ENCODE measurements around the gene MUC5AC.
"Not testable (repeated sequence)": the region's sequence is repeated elsewhere in the genome, so short reads cannot be mapped to it uniquely, and the experiment has no call there.

The MUC5AC gene

GRCh38 chr11:1150116-1150515, 7.6 kb upstream of the MUC5AC start:
- Histone ChIP-seq H3K4me1 (ENCODE audit: control insufficient read depth in 1 of 2, insufficient read depth in 2 of 2, low read length in 2 of 2) (no peaks in the 10 kb centered on the region), H3K27me3 (ENCODE audit: control insufficient read depth in 1 of 2, insufficient read depth in 2 of 2, low read length in 2 of 2) (no peaks in the 10 kb centered on the region), H3K4me3 (ENCODE audit: low read depth in 1 of 2, low read length in 2 of 2) (no peak overlapping the region), H3K36me3 (ENCODE audit: control insufficient read depth in 1 of 2, insufficient read depth in 2 of 2, low read length in 2 of 2) (no peaks in the 10 kb centered on the region), H3K9ac (ENCODE audit: low read depth in 1 of 2, low read length in 2 of 2) (no peak overlapping the region), H3K9me3 (ENCODE audit: control insufficient read depth in 1 of 2, low read length in 2 of 2) (no peaks in the 10 kb centered on the region), H3K27ac (ENCODE audit: low read depth, low read length) (no peak overlapping the region)

DNA sequence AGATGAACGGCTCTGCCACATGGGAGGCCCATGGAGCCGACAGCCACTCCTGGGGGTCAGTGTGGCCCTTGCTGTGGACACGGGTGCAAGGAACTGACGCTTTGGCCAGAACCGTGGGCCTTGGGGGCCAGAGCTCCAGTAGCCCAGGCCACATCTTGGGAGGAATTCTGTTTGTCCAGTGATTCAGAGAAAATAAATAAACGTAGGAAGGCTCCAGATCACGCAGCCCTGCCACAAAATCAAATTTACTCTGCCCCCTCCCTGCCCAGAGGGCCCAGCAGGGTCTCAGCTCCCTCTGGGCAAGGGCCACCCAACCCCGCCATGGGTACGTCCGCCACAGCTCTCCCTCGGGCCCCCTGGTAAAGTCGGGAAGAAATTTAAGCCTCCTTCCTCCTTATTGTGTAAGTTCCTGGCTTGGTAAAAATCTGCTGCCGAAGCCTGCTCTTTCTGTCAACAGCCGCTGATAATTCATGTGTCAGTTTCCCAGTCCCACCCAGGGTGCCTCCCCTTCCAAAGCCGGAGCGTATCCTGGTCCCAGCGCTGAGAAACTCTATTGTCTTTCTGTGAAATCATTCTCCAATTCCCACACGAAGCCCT, 6.9 kb upstream of the MUC5AC start:
- H3K27ac ChIP-seq (ENCODE audit: low read depth, low read length) = no peak overlapping the region
- no peaks in the 10 kb centered on the region for H3K4me1 ChIP-seq (ENCODE audit: control insufficient read depth in 1 of 2, insufficient read depth in 2 of 2, low read length in 2 of 2)
- H3K36me3 ChIP-seq (ENCODE audit: control insufficient read depth in 1 of 2, insufficient read depth in 2 of 2, low read length in 2 of 2) = no peaks in the 10 kb centered on the region
- H3K9me3 ChIP-seq (ENCODE audit: control insufficient read depth in 1 of 2, low read length in 2 of 2) = peaks cover 0 to 2% of the 10 kb centered on the region in 2 donors
- H3K4me3 ChIP-seq (ENCODE audit: low read depth in 1 of 2, low read length in 2 of 2) = no peak overlapping the region
- H3K27me3 ChIP-seq (ENCODE audit: control insufficient read depth in 1 of 2, insufficient read depth in 2 of 2, low read length in 2 of 2) = no peaks in the 10 kb centered on the region
- no peak overlapping the region for H3K9ac ChIP-seq (ENCODE audit: low read depth in 1 of 2, low read length in 2 of 2)

GRCh38 chr11:1151366-1152315, 6.1 kb upstream of the MUC5AC start:
- Histone ChIP-seq H3K36me3 (ENCODE audit: control insufficient read depth in 1 of 2, insufficient read depth in 2 of 2, low read length in 2 of 2) (no peaks in the 10 kb centered on the region), H3K9ac (ENCODE audit: low read depth in 1 of 2, low read length in 2 of 2) (no peak overlapping the region), H3K4me3 (ENCODE audit: low read depth in 1 of 2, low read length in 2 of 2) (no peak overlapping the region), H3K27ac (ENCODE audit: low read depth, low read length) (no peak overlapping the region), H3K4me1 (ENCODE audit: control insufficient read depth in 1 of 2, insufficient read depth in 2 of 2, low read length in 2 of 2) (no peaks in the 10 kb centered on the region), H3K9me3 (ENCODE audit: control insufficient read depth in 1 of 2, low read length in 2 of 2) (peaks cover 0 to 6% of the 10 kb centered on the region in 2 donors), H3K27me3 (ENCODE audit: control insufficient read depth in 1 of 2, insufficient read depth in 2 of 2, low read length in 2 of 2) (no peaks in the 10 kb centered on the region)

DNA sequence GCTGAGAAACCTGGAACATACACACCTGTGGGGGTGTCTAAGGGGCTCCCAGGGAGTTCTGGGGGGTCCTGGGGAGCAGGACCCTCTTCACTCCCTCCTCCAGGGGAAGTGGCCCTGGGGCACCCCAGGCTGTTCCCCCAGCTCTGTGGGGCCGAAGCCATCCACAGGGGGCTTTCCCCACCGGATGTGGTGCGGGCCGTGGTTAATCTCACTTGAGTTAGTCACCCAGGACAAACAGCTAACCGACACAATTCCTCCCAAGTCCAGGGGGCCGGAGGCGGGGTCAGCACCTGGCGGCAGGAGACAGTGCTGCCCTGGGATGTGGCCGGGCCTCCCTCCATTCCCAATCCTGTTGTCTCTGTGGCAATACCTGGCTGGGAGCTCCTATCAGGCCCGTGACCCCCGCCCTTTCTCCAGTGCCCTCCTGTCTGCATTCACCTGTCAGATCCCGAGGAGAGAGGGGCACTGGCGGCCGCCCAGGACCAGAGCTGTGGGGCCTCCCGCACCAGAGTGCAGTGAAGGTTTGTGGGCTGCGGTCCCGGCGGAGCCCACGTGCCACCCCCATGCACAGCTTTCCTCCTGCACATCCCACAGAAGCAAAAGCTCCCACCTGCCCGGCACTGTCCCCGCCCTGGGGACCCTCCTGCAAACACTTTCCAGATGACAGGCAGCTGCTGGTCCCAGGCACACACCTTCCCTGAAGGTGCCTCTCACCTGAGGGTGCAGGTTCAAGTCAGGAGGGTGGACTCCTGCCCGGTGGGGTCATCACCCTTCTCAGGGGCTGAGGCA, 5.2 kb upstream of the MUC5AC start:
- H3K27ac ChIP-seq (ENCODE audit: low read depth, low read length) = no peak overlapping the region
- H3K4me3 ChIP-seq (ENCODE audit: low read depth in 1 of 2, low read length in 2 of 2) = no peak overlapping the region
- H3K27me3 ChIP-seq (ENCODE audit: control insufficient read depth in 1 of 2, insufficient read depth in 2 of 2, low read length in 2 of 2) = no peaks in the 10 kb centered on the region
- H3K9ac ChIP-seq (ENCODE audit: low read depth in 1 of 2, low read length in 2 of 2) = no peak overlapping the region
- H3K36me3 ChIP-seq (ENCODE audit: control insufficient read depth in 1 of 2, insufficient read depth in 2 of 2, low read length in 2 of 2) = no peaks in the 10 kb centered on the region
- no peaks in the 10 kb centered on the region for H3K4me1 ChIP-seq (ENCODE audit: control insufficient read depth in 1 of 2, insufficient read depth in 2 of 2, low read length in 2 of 2)
- H3K9me3 ChIP-seq (ENCODE audit: control insufficient read depth in 1 of 2, low read length in 2 of 2) = peaks cover 0 to 6% of the 10 kb centered on the region in 2 donors

GRCh38 chr11:1153105-1153950, 4.4 kb upstream of the MUC5AC start:
- Histone ChIP-seq H3K36me3 (ENCODE audit: control insufficient read depth in 1 of 2, insufficient read depth in 2 of 2, low read length in 2 of 2) (no peaks in the 10 kb centered on the region), H3K4me1 (ENCODE audit: control insufficient read depth in 1 of 2, insufficient read depth in 2 of 2, low read length in 2 of 2) (no peaks in the 10 kb centered on the region)

GRCh38 chr11:1153951-1154493, 3.7 kb upstream of the MUC5AC start:
- no peak overlapping the region for H3K27ac ChIP-seq (ENCODE audit: low read depth, low read length)
- H3K36me3 ChIP-seq (ENCODE audit: control insufficient read depth in 1 of 2, insufficient read depth in 2 of 2, low read length in 2 of 2) = no peaks in the 10 kb centered on the region
- no peak overlapping the region for H3K9ac ChIP-seq (ENCODE audit: low read depth in 1 of 2, low read length in 2 of 2)
- no peaks in the 10 kb centered on the region for H3K27me3 ChIP-seq (ENCODE audit: control insufficient read depth in 1 of 2, insufficient read depth in 2 of 2, low read length in 2 of 2)
- peaks cover 0 to 6% of the 10 kb centered on the region in 2 donors for H3K9me3 ChIP-seq (ENCODE audit: control insufficient read depth in 1 of 2, low read length in 2 of 2)
- no peaks in the 10 kb centered on the region for H3K4me1 ChIP-seq (ENCODE audit: control insufficient read depth in 1 of 2, insufficient read depth in 2 of 2, low read length in 2 of 2)
- H3K4me3 ChIP-seq (ENCODE audit: low read depth in 1 of 2, low read length in 2 of 2) = no peak overlapping the region

More at GRCh38 chr11:1153105-1153950, 4.4 kb upstream of the MUC5AC start:
- H3K27me3 ChIP-seq (ENCODE audit: control insufficient read depth in 1 of 2, insufficient read depth in 2 of 2, low read length in 2 of 2) = no peaks in the 10 kb centered on the region
- peaks cover 0 to 6% of the 10 kb centered on the region in 2 donors for H3K9me3 ChIP-seq (ENCODE audit: control insufficient read depth in 1 of 2, low read length in 2 of 2)
- H3K9ac ChIP-seq (ENCODE audit: low read depth in 1 of 2, low read length in 2 of 2) = no peak overlapping the region
- no peak overlapping the region for H3K4me3 ChIP-seq (ENCODE audit: low read depth in 1 of 2, low read length in 2 of 2)
- no peak overlapping the region for H3K27ac ChIP-seq (ENCODE audit: low read depth, low read length)

- H3K4me1 ChIP-seq (ENCODE audit: control insufficient read depth in 1 of 2, insufficient read depth in 2 of 2, low read length in 2 of 2); H3K27me3 ChIP-seq (ENCODE audit: control insufficient read depth in 1 of 2, insufficient read depth in 2 of 2, low read length in 2 of 2): not testable (repeated sequence)
These were observed 3.1 kb upstream of the MUC5AC start for GRCh38 chr11:1154656-1155055.

DNA sequence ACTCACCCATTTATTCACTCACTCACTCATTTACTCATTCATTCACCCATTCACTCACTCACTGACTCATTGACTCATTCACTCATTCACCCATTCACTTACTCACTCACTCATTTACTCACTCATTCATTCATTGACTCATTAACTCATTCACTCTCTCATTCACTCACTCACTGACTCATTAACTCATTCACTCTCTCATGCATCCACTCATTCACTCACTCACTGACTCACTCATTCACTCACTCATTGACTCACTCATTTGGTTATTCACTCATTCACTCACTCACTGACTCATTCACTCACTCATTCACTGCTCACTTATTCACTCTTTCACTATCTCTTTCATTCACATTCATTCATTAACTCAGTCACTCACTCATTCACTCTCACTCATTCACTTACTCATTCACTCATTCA, 2.5 kb upstream of the MUC5AC start:
- Histone ChIP-seq H3K4me1 (ENCODE audit: control insufficient read depth in 1 of 2, insufficient read depth in 2 of 2, low read length in 2 of 2) (no peaks in the 10 kb centered on the region), H3K27ac (ENCODE audit: low read depth, low read length) (no peak overlapping the region), H3K4me3 (ENCODE audit: low read depth in 1 of 2, low read length in 2 of 2) (no peak overlapping the region), H3K36me3 (ENCODE audit: control insufficient read depth in 1 of 2, insufficient read depth in 2 of 2, low read length in 2 of 2) (no peaks in the 10 kb centered on the region), H3K9ac (ENCODE audit: low read depth in 1 of 2, low read length in 2 of 2) (no peak overlapping the region), H3K27me3 (ENCODE audit: control insufficient read depth in 1 of 2, insufficient read depth in 2 of 2, low read length in 2 of 2) (no peaks in the 10 kb centered on the region), H3K9me3 (ENCODE audit: control insufficient read depth in 1 of 2, low read length in 2 of 2) (peaks cover 0 to 6% of the 10 kb centered on the region in 2 donors)

More at GRCh38 chr11:1154656-1155055, 3.1 kb upstream of the MUC5AC start:
- not testable (repeated sequence) for H3K9me3 ChIP-seq (ENCODE audit: control insufficient read depth in 1 of 2, low read length in 2 of 2); H3K27ac ChIP-seq (ENCODE audit: low read depth, low read length); H3K36me3 ChIP-seq (ENCODE audit: control insufficient read depth in 1 of 2, insufficient read depth in 2 of 2, low read length in 2 of 2); H3K4me3 ChIP-seq (ENCODE audit: low read depth in 1 of 2, low read length in 2 of 2); H3K9ac ChIP-seq (ENCODE audit: low read depth in 1 of 2, low read length in 2 of 2)

DNA sequence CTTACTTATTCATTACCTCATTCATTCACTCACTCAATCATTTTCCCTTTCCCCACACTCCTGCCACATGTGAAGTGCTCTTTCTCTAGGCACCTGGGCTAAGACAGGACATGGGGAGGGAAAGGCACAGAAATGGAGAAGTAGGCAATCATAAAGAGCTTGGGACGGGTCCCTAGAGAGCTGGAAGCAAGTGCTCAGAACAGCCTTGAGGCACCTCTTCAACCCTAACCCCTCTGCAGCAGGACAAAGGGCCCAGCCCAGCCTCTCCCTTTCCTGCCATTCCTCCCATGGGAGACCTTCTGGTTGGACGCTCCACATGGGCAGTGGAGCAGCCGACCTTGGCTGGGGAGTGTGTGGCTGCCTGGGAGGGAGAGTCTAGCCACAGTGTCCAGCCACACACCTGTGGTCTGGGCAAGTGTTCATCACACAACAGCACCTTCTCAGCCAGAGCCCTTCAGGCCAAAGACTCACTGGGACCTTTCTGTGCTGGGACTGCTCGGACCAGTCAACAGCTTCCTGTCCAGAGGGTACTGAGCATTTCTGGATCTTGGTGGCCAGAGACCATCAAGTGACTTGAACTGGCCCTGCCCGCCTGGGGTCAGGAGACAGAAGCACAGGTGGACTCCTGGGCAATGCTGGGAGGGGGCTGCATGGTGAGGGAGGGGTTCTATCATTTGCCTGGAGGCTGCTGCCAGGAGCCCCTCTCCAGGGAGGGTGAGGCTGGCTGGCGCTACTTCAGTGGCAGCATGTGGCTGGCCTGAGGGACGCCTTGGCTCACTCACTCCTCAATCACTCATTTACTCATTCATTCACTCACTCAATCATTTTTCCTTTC, 1.0 kb upstream of the MUC5AC start:
- no peak overlapping the region for H3K27ac ChIP-seq (ENCODE audit: low read depth, low read length)
- H3K4me1 ChIP-seq (ENCODE audit: control insufficient read depth in 1 of 2, insufficient read depth in 2 of 2, low read length in 2 of 2) = no peaks in the 10 kb centered on the region
- H3K36me3 ChIP-seq (ENCODE audit: control insufficient read depth in 1 of 2, insufficient read depth in 2 of 2, low read length in 2 of 2) = no peaks in the 10 kb centered on the region
- no peak overlapping the region for H3K4me3 ChIP-seq (ENCODE audit: low read depth in 1 of 2, low read length in 2 of 2)
- no peaks in the 10 kb centered on the region for H3K27me3 ChIP-seq (ENCODE audit: control insufficient read depth in 1 of 2, insufficient read depth in 2 of 2, low read length in 2 of 2)
- H3K9ac ChIP-seq (ENCODE audit: low read depth in 1 of 2, low read length in 2 of 2) = no peak overlapping the region
- peaks cover 0 to 6% of the 10 kb centered on the region in 2 donors for H3K9me3 ChIP-seq (ENCODE audit: control insufficient read depth in 1 of 2, low read length in 2 of 2)
